GM12875 (cell line): ENCODE results near the gene TAF1C.
"Not testable (repeated sequence)": the region's sequence is repeated elsewhere in the genome, so short reads cannot be mapped to it uniquely, and the experiment has no call there.

Experiments
- H3K4me3 ChIP-seq: one replicate; pipeline ENCODE4 v1.5.1; 2011; ENCODE audit warnings: low read depth, low read length, control low read depth
- TF ChIP-seq, protein P1 (sequence below): IDR thresholded peaks from 2 replicates; pipeline ENCODE4 v1.5.1; 2011; ENCODE audit warnings: low read depth, mild to moderate bottlenecking, control low read depth, inconsistent platforms, low read length, moderate library complexity, borderline replicate concordance; ENCODE audit not compliant: insufficient read depth

The TAF1C gene

DNA sequence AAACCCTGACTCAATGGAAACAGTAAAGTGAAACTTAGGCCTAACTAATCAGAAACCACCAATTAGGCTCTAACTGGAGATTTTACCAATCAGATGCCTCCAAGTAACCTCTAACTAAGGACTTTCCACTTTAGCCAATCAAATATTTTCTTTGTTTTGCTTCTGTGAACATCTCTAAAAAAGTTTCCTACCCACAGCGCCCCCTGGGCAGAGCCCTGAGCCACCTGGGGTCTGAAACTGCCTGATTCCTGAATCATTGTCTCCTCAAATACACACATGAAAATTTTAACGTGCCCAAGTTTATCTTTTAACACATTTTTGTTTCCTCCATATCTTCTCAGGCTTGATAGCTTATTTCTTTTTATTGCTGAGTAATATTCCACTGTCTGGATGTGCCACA lies 23.1 kb upstream of the TAF1C start:
- TF ChIP-seq, protein P1, sequence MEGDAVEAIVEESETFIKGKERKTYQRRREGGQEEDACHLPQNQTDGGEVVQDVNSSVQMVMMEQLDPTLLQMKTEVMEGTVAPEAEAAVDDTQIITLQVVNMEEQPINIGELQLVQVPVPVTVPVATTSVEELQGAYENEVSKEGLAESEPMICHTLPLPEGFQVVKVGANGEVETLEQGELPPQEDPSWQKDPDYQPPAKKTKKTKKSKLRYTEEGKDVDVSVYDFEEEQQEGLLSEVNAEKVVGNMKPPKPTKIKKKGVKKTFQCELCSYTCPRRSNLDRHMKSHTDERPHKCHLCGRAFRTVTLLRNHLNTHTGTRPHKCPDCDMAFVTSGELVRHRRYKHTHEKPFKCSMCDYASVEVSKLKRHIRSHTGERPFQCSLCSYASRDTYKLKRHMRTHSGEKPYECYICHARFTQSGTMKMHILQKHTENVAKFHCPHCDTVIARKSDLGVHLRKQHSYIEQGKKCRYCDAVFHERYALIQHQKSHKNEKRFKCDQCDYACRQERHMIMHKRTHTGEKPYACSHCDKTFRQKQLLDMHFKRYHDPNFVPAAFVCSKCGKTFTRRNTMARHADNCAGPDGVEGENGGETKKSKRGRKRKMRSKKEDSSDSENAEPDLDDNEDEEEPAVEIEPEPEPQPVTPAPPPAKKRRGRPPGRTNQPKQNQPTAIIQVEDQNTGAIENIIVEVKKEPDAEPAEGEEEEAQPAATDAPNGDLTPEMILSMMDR = no peak
- no peak overlapping the region for H3K4me3 ChIP-seq

GRCh38 chr16:84207879-84208278 lies 21.0 kb upstream of the TAF1C start:
- H3K4me3 ChIP-seq = no peak overlapping the region
- TF ChIP-seq, protein P1 = no peak

GRCh38 chr16:84207251-84207650 lies 20.4 kb upstream of the TAF1C start:
- TF ChIP-seq, protein P1 = no peak
- no peak overlapping the region for H3K4me3 ChIP-seq

DNA sequence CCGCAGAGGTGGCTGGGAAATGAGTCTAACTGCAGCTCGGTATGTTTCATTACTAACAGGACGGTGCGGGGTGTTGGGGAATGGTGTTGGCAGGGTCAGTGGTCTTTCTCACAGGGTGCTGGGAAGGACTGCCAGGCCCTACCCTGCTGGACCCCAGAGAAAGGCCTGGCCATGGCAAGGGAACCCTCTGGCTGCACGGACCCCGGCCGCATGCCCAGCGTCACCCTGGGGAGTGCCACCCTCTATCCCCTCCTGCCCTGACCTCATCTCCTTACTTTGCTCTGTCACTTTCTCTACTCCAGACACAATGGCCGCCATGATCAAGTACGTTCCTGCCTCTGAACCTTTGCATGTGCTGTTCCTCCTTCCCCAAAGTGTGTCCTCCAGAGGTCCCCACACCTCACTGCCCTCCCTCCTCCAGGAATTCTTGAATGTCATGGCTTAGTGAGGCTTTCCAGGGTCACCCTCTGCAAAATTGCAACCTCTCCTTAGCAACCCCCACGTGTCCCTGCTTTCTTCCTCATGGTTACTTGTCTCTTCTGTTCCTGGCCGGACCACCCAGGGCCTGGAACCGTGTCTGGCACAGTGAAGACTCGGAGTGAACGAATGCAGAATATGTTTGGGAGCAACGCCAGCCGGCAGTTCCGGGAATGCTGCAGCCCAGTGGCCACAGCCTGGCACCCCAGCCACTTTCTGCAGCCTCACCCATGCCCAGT lies 19.3 kb upstream of the TAF1C start:
- TF ChIP-seq, protein P1 = no peak
- H3K4me3 ChIP-seq = no peak overlapping the region

- not testable (repeated sequence) for H3K4me3 ChIP-seq
Observed at GRCh38 chr16:84205123-84205522, 18.3 kb upstream of the TAF1C start.

DNA sequence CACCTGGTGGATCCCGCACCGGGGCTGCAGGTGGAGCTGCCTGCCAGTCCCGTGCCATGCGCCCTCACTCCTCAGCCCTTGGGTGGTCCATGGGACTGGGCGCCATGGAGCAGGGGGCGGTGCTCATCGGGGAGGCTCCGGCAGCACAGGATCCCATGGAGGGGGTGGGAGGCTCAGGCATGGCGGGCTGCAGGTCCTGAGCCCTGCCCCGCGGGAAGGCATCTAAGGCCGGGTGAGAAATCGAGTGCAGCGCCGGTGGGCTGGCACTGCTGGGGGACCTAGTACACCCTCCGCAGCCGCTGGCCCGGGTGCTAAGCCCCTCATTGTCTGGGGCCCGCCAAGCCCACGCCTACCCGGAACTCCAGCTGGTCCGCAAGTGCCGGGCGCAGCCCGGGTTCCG lies 17.7 kb upstream of the TAF1C start:
- not testable (repeated sequence) for H3K4me3 ChIP-seq

- TF ChIP-seq, protein P1 = no peak
- H3K4me3 ChIP-seq = no peak overlapping the region
Observed at GRCh38 chr16:84199861-84200260, 13.0 kb upstream of the TAF1C start.

DNA sequence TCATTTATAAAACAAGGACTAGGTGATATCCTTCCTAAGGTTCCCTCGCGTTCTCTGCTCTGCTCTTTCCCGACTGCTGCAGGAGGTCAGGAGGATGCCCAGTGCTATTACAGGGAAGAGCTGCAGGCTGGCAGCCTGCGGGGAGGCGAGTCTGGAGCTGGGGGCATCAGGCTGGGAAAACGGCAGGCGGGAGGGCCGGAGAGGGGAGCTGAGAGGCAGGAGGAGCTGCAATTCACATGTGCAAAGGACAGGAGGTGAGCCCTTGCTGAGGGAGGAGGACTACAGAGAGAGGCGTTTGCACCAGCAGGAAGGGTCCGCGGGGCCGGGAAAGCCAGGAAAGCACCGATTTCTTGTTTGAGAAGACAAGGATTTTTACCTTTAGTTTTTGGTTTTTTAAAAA lies 12.2 kb upstream of the TAF1C start:
- H3K4me3 ChIP-seq = no peak overlapping the region
- TF ChIP-seq, protein P1 = no peak
